Measurements from ENCODE around the gene PPP1R1A.

Gene PPP1R1A

DNA sequence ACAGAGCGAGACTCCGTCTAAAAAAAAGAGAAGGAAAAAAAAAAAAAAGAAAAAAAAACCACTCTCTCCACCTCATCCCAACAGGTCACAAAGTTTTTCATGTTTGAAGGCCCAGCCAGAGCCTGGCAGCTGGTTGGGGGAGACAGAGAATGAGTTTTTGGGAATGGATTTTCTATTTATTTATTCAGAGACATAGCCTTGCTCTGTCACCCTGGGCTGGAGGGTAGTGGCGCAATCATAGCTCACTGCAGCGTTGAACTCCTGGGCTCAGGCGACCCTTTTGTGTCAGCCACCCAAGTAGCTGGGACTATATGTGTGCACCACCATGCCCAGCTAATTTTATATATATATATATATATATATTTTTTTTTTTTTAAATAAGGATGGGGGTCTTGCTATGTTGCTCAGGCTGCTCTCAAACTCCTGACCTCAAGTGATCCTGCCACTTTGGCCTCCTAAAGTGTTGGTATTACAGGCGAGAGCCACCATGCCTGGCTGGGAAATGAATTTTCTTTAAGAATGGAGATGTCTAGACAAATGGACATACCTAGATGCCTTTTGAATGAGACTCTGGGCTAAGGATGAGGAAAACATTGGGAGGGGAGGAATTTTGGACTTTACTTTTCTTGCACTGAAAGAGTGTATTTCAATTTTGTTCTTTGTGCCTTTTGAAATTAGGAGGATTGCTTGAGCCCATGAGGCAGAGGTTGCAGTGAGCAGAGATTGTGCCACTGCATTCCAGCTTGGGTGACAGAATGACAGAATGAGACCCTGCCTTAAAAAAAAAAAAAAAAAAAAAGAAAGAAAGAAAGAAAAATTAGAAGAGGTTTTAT is 16.9 kb upstream of the PPP1R1A start:
- Histone ChIP-seq H3K36me3 (ENCODE audit: control insufficient read depth, low read length) (no peaks in the 10 kb centered on the region), H3K27ac (ENCODE audit: low read depth, low read length) (no peak overlapping the region), H3K9me3 (ENCODE audit: control insufficient read depth, insufficient read depth, low read length) (no peaks in the 10 kb centered on the region), H3K4me3 (ENCODE audit: low read length) (no peak overlapping the region), H3K79me2 (ENCODE audit: control insufficient read depth, low read length) (no peaks in the 10 kb centered on the region), H4K20me1 (ENCODE audit: control insufficient read depth, insufficient read depth, low read depth, low read length) (no peaks in the 10 kb centered on the region), H3K27me3 (ENCODE audit: control insufficient read depth, low read length) (peaks cover 31% of the 10 kb centered on the region), H3F3A (ENCODE audit: control insufficient read depth, insufficient read depth) (no peaks in the 10 kb centered on the region), H3K4me1 (ENCODE audit: control insufficient read depth, low read length) (no peaks in the 10 kb centered on the region), H3K4me2 (ENCODE audit: low read length) (no peak overlapping the region), H3K9me2 (replicated peaks; ENCODE audit: control insufficient read depth, low read length) (no peaks in the 10 kb centered on the region)
- TF ChIP-seq, protein P1, sequence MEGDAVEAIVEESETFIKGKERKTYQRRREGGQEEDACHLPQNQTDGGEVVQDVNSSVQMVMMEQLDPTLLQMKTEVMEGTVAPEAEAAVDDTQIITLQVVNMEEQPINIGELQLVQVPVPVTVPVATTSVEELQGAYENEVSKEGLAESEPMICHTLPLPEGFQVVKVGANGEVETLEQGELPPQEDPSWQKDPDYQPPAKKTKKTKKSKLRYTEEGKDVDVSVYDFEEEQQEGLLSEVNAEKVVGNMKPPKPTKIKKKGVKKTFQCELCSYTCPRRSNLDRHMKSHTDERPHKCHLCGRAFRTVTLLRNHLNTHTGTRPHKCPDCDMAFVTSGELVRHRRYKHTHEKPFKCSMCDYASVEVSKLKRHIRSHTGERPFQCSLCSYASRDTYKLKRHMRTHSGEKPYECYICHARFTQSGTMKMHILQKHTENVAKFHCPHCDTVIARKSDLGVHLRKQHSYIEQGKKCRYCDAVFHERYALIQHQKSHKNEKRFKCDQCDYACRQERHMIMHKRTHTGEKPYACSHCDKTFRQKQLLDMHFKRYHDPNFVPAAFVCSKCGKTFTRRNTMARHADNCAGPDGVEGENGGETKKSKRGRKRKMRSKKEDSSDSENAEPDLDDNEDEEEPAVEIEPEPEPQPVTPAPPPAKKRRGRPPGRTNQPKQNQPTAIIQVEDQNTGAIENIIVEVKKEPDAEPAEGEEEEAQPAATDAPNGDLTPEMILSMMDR (IDR thresholded peaks at IDR 0.05; ENCODE audit: low read depth, low read length, poor library complexity, severe bottlenecking), result no peak
- TF ChIP-seq EZH2phosphoT487 (IDR thresholded peaks at IDR 0.05; ENCODE audit: borderline replicate concordance, low read length), result no peak

DNA sequence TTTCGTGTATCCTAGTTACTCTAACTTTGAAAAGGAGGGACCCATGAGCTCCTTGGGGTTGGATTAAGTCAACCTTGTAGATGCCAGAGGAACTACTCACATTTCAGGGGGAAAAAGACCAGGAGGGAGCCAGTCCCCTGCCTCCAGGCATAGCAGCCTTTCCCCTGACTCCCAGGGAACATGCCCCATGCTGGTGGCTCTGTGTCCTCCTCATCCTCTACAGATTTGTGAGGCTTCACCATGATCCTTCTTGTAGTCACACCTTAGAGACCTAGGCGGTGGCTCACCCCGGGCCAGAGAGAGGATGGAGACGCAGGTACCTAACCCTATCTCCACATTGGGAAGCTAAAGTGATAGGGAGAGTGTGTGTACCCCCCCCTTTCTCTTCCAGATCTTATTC is 16.0 kb upstream of the PPP1R1A start:
- Histone ChIP-seq H3K9me2 (replicated peaks; ENCODE audit: control insufficient read depth, low read length) (no peaks in the 10 kb centered on the region), H3K4me2 (ENCODE audit: low read length) (no peak overlapping the region), H3K79me2 (ENCODE audit: control insufficient read depth, low read length) (no peaks in the 10 kb centered on the region), H3K4me1 (ENCODE audit: control insufficient read depth, low read length) (no peaks in the 10 kb centered on the region), H3K9me3 (ENCODE audit: control insufficient read depth, insufficient read depth, low read length) (no peaks in the 10 kb centered on the region), H4K20me1 (ENCODE audit: control insufficient read depth, insufficient read depth, low read depth, low read length) (no peaks in the 10 kb centered on the region), H3K27me3 (ENCODE audit: control insufficient read depth, low read length) (peaks cover 26% of the 10 kb centered on the region), H3K4me3 (ENCODE audit: low read length) (no peak overlapping the region), H3K36me3 (ENCODE audit: control insufficient read depth, low read length) (no peaks in the 10 kb centered on the region), H3K27ac (ENCODE audit: low read depth, low read length) (no peak overlapping the region), H3F3A (ENCODE audit: control insufficient read depth, insufficient read depth) (no peaks in the 10 kb centered on the region)
- TF ChIP-seq, protein P1 (IDR thresholded peaks at IDR 0.05; ENCODE audit: low read depth, low read length, poor library complexity, severe bottlenecking), result no peak
- TF ChIP-seq EZH2phosphoT487 (IDR thresholded peaks at IDR 0.05; ENCODE audit: borderline replicate concordance, low read length), result no peak

DNA sequence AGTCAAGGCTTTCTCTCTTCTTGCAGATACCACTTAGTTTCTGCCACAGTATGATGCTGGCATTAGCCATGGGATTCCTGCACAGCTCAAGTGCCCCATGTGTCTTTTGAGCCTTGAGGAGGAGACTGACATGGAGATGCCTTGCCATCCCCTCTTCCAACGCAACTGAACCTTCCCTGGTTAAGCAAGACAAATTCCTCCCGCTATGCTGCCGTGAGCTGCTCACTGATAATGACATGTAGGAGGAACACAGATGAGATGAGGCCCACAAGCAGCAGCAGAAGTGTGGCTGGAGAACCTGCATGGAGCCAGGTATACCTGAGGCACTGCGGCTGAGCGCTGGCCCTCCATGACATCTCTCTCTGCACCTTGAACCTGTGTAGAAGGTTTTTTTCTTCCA is 15.4 kb upstream of the PPP1R1A start:
- no peak overlapping the region for H3K4me3 ChIP-seq (ENCODE audit: low read length)
- H3K4me1 ChIP-seq (ENCODE audit: control insufficient read depth, low read length), result no peaks in the 10 kb centered on the region
- H4K20me1 ChIP-seq (ENCODE audit: control insufficient read depth, insufficient read depth, low read depth, low read length), result no peaks in the 10 kb centered on the region
- H3K9me2 ChIP-seq (replicated peaks; ENCODE audit: control insufficient read depth, low read length), result no peaks in the 10 kb centered on the region
- no peaks in the 10 kb centered on the region for H3K36me3 ChIP-seq (ENCODE audit: control insufficient read depth, low read length)
- H3K9me3 ChIP-seq (ENCODE audit: control insufficient read depth, insufficient read depth, low read length), result no peaks in the 10 kb centered on the region
- H3K4me2 ChIP-seq (ENCODE audit: low read length), result no peak overlapping the region
- peaks cover 20% of the 10 kb centered on the region for H3K27me3 ChIP-seq (ENCODE audit: control insufficient read depth, low read length)
- TF ChIP-seq EZH2phosphoT487 (IDR thresholded peaks at IDR 0.05; ENCODE audit: borderline replicate concordance, low read length), result no peak
- TF ChIP-seq, protein P1 (IDR thresholded peaks at IDR 0.05; ENCODE audit: low read depth, low read length, poor library complexity, severe bottlenecking), result no peak
- no peaks in the 10 kb centered on the region for H3F3A ChIP-seq (ENCODE audit: control insufficient read depth, insufficient read depth)
- H3K27ac ChIP-seq (ENCODE audit: low read depth, low read length), result no peak overlapping the region
- no peaks in the 10 kb centered on the region for H3K79me2 ChIP-seq (ENCODE audit: control insufficient read depth, low read length)
